ENCODE results near the gene DDX39B. TPM values are rescaled to one million over a fixed set of nuclear protein-coding genes. Genes with fewer than 3 reads are reported as not detected.
"Not testable (repeated sequence)": the region's sequence is repeated elsewhere in the genome, so short reads cannot be mapped to it uniquely, and the experiment has no call there.

The DDX39B gene
- total RNA-seq, 1 donor from 2014 or later: 294 TPM

DNA sequence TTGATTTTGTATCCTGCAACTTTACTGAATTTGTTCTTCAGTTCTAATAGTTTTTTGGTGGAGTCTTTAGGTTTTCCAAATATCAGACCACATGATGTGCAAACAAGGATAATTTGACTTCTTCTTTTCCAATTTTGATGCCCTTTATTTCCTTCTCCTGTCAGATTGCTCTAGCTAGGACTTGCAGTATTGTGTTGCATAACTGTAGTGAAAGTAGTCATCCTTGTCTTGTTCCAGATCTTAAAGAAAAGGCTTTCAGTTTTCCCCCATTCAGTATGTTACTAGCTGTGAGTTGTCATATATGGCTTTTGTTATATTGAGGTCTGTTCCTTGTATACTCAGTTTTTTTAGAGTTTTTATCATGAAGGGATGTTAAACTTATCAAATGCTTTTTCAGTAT, 39.2 kb downstream of the DDX39B start:
- H3K9ac ChIP-seq (ENCODE audit: low read length): no peak overlapping the region
- H3K4me1 ChIP-seq (ENCODE audit: insufficient read depth, low read length): peaks cover 6% of the 10 kb centered on the region
- FAIRE-seq (no peak), DNase-seq (ENCODE audit: low read depth) (no peak)
- H3K36me3 ChIP-seq (ENCODE audit: insufficient read depth, low read length): no peaks in the 10 kb centered on the region
- no peak overlapping the region for H3K27ac ChIP-seq (ENCODE audit: low read depth, low read length)
- Mint-ChIP-seq H3K36me3 (ENCODE audit: low read depth, unreplicated experiment) (peaks cover 8% of the 10 kb centered on the region), H3K9me3 (ENCODE audit: unreplicated experiment) (no peaks in the 10 kb centered on the region), H3K4me3 (ENCODE audit: unreplicated experiment) (no peak overlapping the region), H3K27ac (ENCODE audit: unreplicated experiment) (no peak overlapping the region), H3K4me1 (ENCODE audit: low read depth, unreplicated experiment) (no peaks in the 10 kb centered on the region), H3K27me3 (ENCODE audit: low read depth, unreplicated experiment) (peaks cover 23% of the 10 kb centered on the region)
- no peak overlapping the region for H3K4me2 ChIP-seq (ENCODE audit: low read length)
- no peak overlapping the region for H3K4me3 ChIP-seq (ENCODE audit: insufficient read depth, low read depth, low read length)
- no peak overlapping the region for H2AFZ ChIP-seq (ENCODE audit: low read depth, low read length)
- TF ChIP-seq, protein P1, sequence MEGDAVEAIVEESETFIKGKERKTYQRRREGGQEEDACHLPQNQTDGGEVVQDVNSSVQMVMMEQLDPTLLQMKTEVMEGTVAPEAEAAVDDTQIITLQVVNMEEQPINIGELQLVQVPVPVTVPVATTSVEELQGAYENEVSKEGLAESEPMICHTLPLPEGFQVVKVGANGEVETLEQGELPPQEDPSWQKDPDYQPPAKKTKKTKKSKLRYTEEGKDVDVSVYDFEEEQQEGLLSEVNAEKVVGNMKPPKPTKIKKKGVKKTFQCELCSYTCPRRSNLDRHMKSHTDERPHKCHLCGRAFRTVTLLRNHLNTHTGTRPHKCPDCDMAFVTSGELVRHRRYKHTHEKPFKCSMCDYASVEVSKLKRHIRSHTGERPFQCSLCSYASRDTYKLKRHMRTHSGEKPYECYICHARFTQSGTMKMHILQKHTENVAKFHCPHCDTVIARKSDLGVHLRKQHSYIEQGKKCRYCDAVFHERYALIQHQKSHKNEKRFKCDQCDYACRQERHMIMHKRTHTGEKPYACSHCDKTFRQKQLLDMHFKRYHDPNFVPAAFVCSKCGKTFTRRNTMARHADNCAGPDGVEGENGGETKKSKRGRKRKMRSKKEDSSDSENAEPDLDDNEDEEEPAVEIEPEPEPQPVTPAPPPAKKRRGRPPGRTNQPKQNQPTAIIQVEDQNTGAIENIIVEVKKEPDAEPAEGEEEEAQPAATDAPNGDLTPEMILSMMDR (IDR thresholded peaks at IDR 0.05; ENCODE audit: insufficient read depth, low read depth, low read length): no peak
- no peak for TF ChIP-seq EZH2 (IDR thresholded peaks at IDR 0.05; ENCODE audit: insufficient read depth, low read length)
- H3K9me3 ChIP-seq (ENCODE audit: insufficient read depth, low read depth, low read length): no peaks in the 10 kb centered on the region
- peaks cover 38% of the 10 kb centered on the region for H4K20me1 ChIP-seq (ENCODE audit: insufficient read depth, low read length)
- no peaks in the 10 kb centered on the region for H3K27me3 ChIP-seq (ENCODE audit: insufficient read depth, low read length)
- peaks cover 41% of the 10 kb centered on the region for H3K79me2 ChIP-seq (ENCODE audit: insufficient read depth, low read length)

DNA sequence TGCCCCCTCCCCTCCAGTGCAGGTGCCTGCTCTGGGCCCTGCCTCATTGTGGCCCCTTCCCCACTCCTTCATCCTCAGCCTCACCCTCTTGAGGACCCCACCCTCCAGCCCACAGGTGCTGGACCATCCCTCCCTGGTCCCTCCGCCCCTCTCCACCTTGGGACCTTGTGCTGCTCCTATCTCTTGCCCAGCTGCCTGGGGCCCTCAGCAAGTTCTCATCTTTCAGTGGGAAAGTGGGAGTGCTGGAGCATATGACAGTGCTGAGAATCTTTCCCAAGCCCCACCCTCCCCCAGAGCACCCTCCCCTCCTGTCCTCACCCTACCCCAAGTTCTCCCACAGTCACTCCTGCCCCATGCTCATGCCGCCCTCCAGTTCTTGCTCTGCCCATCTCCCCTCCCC, 42.2 kb downstream of the DDX39B start:
- not testable (repeated sequence) for H3K9me3 ChIP-seq (ENCODE audit: insufficient read depth, low read depth, low read length); H3K9me3 Mint-ChIP-seq (ENCODE audit: unreplicated experiment); H3K4me3 ChIP-seq (ENCODE audit: insufficient read depth, low read depth, low read length); H3K36me3 ChIP-seq (ENCODE audit: insufficient read depth, low read length); H3K27ac ChIP-seq (ENCODE audit: low read depth, low read length); H3K4me1 Mint-ChIP-seq (ENCODE audit: low read depth, unreplicated experiment); H3K4me3 Mint-ChIP-seq (ENCODE audit: unreplicated experiment); DNase-seq (ENCODE audit: low read depth); H3K4me2 ChIP-seq (ENCODE audit: low read length); H3K27ac Mint-ChIP-seq (ENCODE audit: unreplicated experiment); H3K9ac ChIP-seq (ENCODE audit: low read length); FAIRE-seq; H3K27me3 ChIP-seq (ENCODE audit: insufficient read depth, low read length); H3K36me3 Mint-ChIP-seq (ENCODE audit: low read depth, unreplicated experiment); H2AFZ ChIP-seq (ENCODE audit: low read depth, low read length)
- H4K20me1 ChIP-seq (ENCODE audit: insufficient read depth, low read length): peaks cover 29% of the 10 kb centered on the region
- H3K79me2 ChIP-seq (ENCODE audit: insufficient read depth, low read length): peaks cover 39% of the 10 kb centered on the region
- peaks cover 15% of the 10 kb centered on the region for H3K4me1 ChIP-seq (ENCODE audit: insufficient read depth, low read length)
- H3K27me3 Mint-ChIP-seq (ENCODE audit: low read depth, unreplicated experiment): peaks cover 19% of the 10 kb centered on the region

DNA sequence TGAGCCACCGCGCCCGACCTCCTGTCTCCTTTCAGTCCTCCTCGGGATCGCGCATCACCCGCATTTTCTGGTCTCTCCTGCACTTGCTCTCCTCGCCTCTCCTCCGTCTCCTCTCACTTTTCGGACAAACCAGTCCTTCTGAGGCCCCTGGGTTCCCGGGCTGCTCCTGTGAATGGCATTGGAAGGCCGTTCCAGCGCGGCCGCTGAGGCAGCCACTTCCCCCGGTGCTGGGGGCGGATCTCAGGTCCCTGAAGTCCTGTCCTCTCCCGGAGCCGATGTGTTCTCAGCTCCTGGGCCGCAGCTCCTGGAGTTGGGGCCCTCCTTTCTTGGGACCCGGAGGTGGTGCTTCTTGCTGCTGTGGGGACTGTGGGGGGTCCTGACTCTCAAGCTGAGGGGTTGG, 43.1 kb downstream of the DDX39B start:
- H3K27ac ChIP-seq (ENCODE audit: low read depth, low read length): no peak overlapping the region
- no peaks in the 10 kb centered on the region for H3K27me3 ChIP-seq (ENCODE audit: insufficient read depth, low read length)
- FAIRE-seq (no peak), DNase-seq (ENCODE audit: low read depth) (no peak)
- Mint-ChIP-seq H3K36me3 (ENCODE audit: low read depth, unreplicated experiment) (peaks cover 4% of the 10 kb centered on the region), H3K9me3 (ENCODE audit: unreplicated experiment) (no peaks in the 10 kb centered on the region), H3K27me3 (ENCODE audit: low read depth, unreplicated experiment) (peaks cover 19% of the 10 kb centered on the region), H3K27ac (ENCODE audit: unreplicated experiment) (peak overlapping the region; percentile 4), H3K4me1 (ENCODE audit: low read depth, unreplicated experiment) (peaks cover 9% of the 10 kb centered on the region), H3K4me3 (ENCODE audit: unreplicated experiment) (peak overlapping the region; percentile 82)
- peaks cover 15% of the 10 kb centered on the region for H3K4me1 ChIP-seq (ENCODE audit: insufficient read depth, low read length)
- no peaks in the 10 kb centered on the region for H3K9me3 ChIP-seq (ENCODE audit: insufficient read depth, low read depth, low read length)
- no peaks in the 10 kb centered on the region for H3K36me3 ChIP-seq (ENCODE audit: insufficient read depth, low read length)
- H3K4me2 ChIP-seq (ENCODE audit: low read length): peak overlapping the region; percentile 95
- peak overlapping the region; percentile 36 for H3K4me3 ChIP-seq (ENCODE audit: insufficient read depth, low read depth, low read length)
- H2AFZ ChIP-seq (ENCODE audit: low read depth, low read length): peak overlapping the region; percentile 52
- peaks cover 37% of the 10 kb centered on the region for H3K79me2 ChIP-seq (ENCODE audit: insufficient read depth, low read length)
- H3K9ac ChIP-seq (ENCODE audit: low read length): peak overlapping the region; percentile 73
- no peak for TF ChIP-seq EZH2 (IDR thresholded peaks at IDR 0.05; ENCODE audit: insufficient read depth, low read length)
- TF ChIP-seq, protein P1 (IDR thresholded peaks at IDR 0.05; ENCODE audit: insufficient read depth, low read depth, low read length): no peak
- H4K20me1 ChIP-seq (ENCODE audit: insufficient read depth, low read length): peaks cover 26% of the 10 kb centered on the region

All from astrocyte (in vitro differentiated cells and primary cell).